ENCODE measurements around the gene SPRY2. TPM values are rescaled to one million over a fixed set of nuclear protein-coding genes. Genes with fewer than 3 reads are reported as not detected.

Gene SPRY2
- total and polyA plus RNA-seq, 2 donors from 2014 or later, result 10.6 to 26.2 TPM

DNA sequence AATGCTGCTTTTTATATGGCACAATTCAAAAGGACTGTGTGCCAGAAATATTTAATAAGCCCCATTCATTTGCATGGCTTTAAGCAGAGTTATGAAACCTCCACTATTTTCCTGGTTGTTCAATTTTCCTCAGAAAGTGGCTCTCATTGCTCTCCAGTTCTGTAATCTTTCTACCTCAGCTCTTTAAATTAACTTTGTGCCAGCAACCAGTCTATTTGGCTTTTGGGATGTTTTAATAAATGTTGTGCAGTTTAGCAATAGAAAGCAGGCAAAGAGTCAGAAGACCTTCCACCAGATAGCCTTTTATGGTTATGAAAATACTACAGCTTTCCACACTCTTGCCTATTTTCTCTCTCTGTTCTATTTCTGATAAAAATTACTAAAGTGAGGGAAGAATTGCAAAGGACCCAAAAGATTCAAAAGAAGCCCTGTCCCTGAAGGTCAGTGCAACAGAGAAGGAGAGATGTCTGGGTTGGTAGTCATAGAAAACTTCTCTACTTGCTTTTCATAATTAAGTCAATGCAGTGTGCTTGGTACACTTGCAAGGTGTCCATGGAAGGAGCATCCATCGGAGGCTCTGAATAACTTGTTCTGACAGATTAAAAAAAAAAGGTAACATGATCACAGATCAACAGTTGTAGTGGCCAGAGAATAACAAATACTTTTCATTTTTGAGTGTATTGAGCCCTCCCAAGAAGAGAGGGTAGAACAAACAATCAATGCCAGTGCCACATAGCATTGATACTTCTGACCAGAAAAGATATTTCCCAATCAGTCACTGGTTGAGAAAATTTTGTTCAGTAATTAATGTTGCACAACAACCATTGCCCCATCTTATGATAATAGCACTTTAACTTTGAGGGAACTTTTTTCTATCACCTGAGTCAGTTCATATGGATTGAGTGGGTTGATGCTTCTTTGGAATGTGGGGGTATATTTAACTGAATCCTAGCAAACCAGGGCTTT lies 48.4 kb upstream of the SPRY2 start:
- no peaks in the 10 kb centered on the region for H3K4me1 ChIP-seq (ENCODE audit: control insufficient read depth in 2 of 3, insufficient read depth in 2 of 3, low read depth in 1 of 3, low read length in 3 of 3)
- no peak overlapping the region for H3K4me3 ChIP-seq (ENCODE audit: low read length in 3 of 3)
- no peak for DNase-seq
- H3K27me3 ChIP-seq (ENCODE audit: control insufficient read depth, insufficient read depth, low read length), result no peaks in the 10 kb centered on the region
- no peak for FAIRE-seq
- H3K36me3 ChIP-seq (ENCODE audit: control insufficient read depth in 2 of 3, insufficient read depth in 3 of 3, low read length in 3 of 3), result no peaks in the 10 kb centered on the region
- H3K9me3 ChIP-seq (ENCODE audit: control insufficient read depth in 2 of 3, insufficient read depth in 1 of 3, low read length in 3 of 3), result peaks cover 0 to 2% (median 0%) of the 10 kb centered on the region in 3 donors
- H3K27ac ChIP-seq (ENCODE audit: low read depth in 2 of 2, low read length in 2 of 2), result no peak overlapping the region
- intact Hi-C loops (cut with DNase I), result no loop called here
- no peak overlapping the region for H3K9ac ChIP-seq (ENCODE audit: low read length in 3 of 3)
- TF ChIP-seq, protein P1, sequence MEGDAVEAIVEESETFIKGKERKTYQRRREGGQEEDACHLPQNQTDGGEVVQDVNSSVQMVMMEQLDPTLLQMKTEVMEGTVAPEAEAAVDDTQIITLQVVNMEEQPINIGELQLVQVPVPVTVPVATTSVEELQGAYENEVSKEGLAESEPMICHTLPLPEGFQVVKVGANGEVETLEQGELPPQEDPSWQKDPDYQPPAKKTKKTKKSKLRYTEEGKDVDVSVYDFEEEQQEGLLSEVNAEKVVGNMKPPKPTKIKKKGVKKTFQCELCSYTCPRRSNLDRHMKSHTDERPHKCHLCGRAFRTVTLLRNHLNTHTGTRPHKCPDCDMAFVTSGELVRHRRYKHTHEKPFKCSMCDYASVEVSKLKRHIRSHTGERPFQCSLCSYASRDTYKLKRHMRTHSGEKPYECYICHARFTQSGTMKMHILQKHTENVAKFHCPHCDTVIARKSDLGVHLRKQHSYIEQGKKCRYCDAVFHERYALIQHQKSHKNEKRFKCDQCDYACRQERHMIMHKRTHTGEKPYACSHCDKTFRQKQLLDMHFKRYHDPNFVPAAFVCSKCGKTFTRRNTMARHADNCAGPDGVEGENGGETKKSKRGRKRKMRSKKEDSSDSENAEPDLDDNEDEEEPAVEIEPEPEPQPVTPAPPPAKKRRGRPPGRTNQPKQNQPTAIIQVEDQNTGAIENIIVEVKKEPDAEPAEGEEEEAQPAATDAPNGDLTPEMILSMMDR (IDR thresholded peaks at IDR 0.05; ENCODE audit: borderline replicate concordance, extremely low read depth, insufficient read depth), result no peak

DNA sequence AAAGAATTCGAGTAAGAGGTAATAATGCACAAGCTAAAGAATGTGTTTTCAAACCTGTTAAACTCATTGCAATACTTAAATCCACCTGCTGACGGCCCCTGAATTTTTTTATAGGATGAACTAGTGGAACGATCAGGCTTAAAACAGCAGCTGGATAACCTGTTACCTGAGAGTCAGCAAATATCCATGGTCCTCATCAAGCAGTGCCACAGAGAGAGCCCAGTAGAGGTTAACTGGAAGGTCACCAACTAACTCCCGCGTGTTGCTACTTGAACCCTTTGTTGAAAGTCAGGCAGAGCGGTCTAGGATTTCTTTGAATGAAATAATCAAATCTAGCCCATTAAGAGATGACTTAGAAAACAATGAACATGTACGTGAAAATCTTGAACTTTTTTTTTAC lies 47.6 kb upstream of the SPRY2 start:
- TF ChIP-seq, protein P1 (IDR thresholded peaks at IDR 0.05; ENCODE audit: borderline replicate concordance, extremely low read depth, insufficient read depth), result no peak
- FAIRE-seq, result no peak
- Histone ChIP-seq H3K9me3 (ENCODE audit: control insufficient read depth in 2 of 3, insufficient read depth in 1 of 3, low read length in 3 of 3) (peaks cover 0 to 2% (median 0%) of the 10 kb centered on the region in 3 donors), H3K9ac (ENCODE audit: low read length in 3 of 3) (no peak overlapping the region), H3K36me3 (ENCODE audit: control insufficient read depth in 2 of 3, insufficient read depth in 3 of 3, low read length in 3 of 3) (no peaks in the 10 kb centered on the region), H3K4me3 (ENCODE audit: low read length in 3 of 3) (no peak overlapping the region), H3K27ac (ENCODE audit: low read depth in 2 of 2, low read length in 2 of 2) (no peak overlapping the region), H3K27me3 (ENCODE audit: control insufficient read depth, insufficient read depth, low read length) (no peaks in the 10 kb centered on the region), H3K4me1 (ENCODE audit: control insufficient read depth in 2 of 3, insufficient read depth in 2 of 3, low read depth in 1 of 3, low read length in 3 of 3) (no peaks in the 10 kb centered on the region)
- no peak for DNase-seq
- intact Hi-C loops (cut with DNase I), result no loop called here

DNA sequence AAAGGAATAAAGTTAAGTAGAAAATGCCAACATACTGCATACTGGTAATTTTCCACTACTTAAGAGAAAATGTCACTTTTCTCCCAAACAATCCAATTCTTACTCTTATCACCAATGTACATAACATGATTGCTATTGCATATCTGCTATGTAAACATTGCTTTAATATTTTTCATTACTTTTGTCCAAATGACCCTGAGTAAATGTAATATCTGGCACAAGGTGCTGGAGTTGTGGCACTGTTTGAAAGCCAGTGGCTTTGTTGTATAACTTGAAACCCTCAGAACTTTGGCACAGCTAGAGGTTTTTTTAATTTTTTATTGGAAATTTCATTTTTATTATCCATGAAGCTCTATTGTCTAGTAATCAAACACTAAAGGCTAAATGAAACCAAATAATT lies 45.7 kb upstream of the SPRY2 start:
- Histone ChIP-seq H3K4me1 (ENCODE audit: control insufficient read depth in 2 of 3, insufficient read depth in 2 of 3, low read depth in 1 of 3, low read length in 3 of 3) (no peaks in the 10 kb centered on the region), H3K9ac (ENCODE audit: low read length in 3 of 3) (no peak overlapping the region), H3K27ac (ENCODE audit: low read depth in 2 of 2, low read length in 2 of 2) (no peak overlapping the region), H3K9me3 (ENCODE audit: control insufficient read depth in 2 of 3, insufficient read depth in 1 of 3, low read length in 3 of 3) (peaks cover 0 to 2% (median 0%) of the 10 kb centered on the region in 3 donors), H3K4me3 (ENCODE audit: low read length in 3 of 3) (no peak overlapping the region), H3K27me3 (ENCODE audit: control insufficient read depth, insufficient read depth, low read length) (no peaks in the 10 kb centered on the region), H3K36me3 (ENCODE audit: control insufficient read depth in 2 of 3, insufficient read depth in 3 of 3, low read length in 3 of 3) (no peaks in the 10 kb centered on the region)
- no peak for DNase-seq
- no peak for FAIRE-seq
- intact Hi-C loops (cut with DNase I), result no loop called here
- TF ChIP-seq, protein P1 (IDR thresholded peaks at IDR 0.05; ENCODE audit: borderline replicate concordance, extremely low read depth, insufficient read depth), result no peak

Data from kidney (tissue), 14 donors.